SK-N-SH treated with all-trans-retinoic acid at 6 μM for 48 hours (cell line): ENCODE results near the gene CPVL.

Experiments used
- ATAC-seq: fragments of 200-7000 bp; cut with Tn5 transposase; 3 replicates; pipeline ENCODE4 v1.9.1; 2020; ENCODE audit warnings: mild to moderate bottlenecking, moderate library complexity
- ARNTL ChIP-seq: fragments of 450-650 bp; formaldehyde crosslinking; IDR thresholded peaks from 2 replicates; pipeline ENCODE4 v1.5.0; 2020; ENCODE audit warnings: low read depth, mild to moderate bottlenecking, moderate library complexity, borderline replicate concordance
- BACH2 ChIP-seq: fragments of 250-450 bp; sonication (Bioruptor Pico); IDR thresholded peaks from 2 replicates; pipeline ENCODE4 v1.9.0; 2021; ENCODE audit warnings: mild to moderate bottlenecking, borderline replicate concordance
- ESRRG ChIP-seq: fragments of 250-450 bp; sonication (Bioruptor Pico); IDR thresholded peaks from 2 replicates; pipeline ENCODE4 v1.6.1; 2021; ENCODE audit warnings: mild to moderate bottlenecking
- GLIS3 ChIP-seq: fragments of 250-450 bp; sonication (Bioruptor Pico); IDR thresholded peaks from 2 replicates; pipeline ENCODE4 v1.5.0; 2020; ENCODE audit warnings: mild to moderate bottlenecking, moderate library complexity
- OSR1 ChIP-seq: fragments of 250-450 bp; sonication (Bioruptor Pico); IDR thresholded peaks from 2 replicates; pipeline ENCODE4 v1.8.0; 2022; ENCODE audit warnings: moderate library complexity, mild to moderate bottlenecking, inconsistent platforms
- PPARA ChIP-seq: fragments of 250-450 bp; sonication (Bioruptor Pico); IDR thresholded peaks from 2 replicates; pipeline ENCODE4 v1.5.0; 2020; ENCODE audit warnings: mild to moderate bottlenecking, borderline replicate concordance
- RARB ChIP-seq: fragments of 250-450 bp; sonication (Bioruptor Pico); IDR thresholded peaks from 2 replicates; pipeline ENCODE4 v1.8.0; 2021; ENCODE audit warnings: mild to moderate bottlenecking, moderate library complexity
- SNAI2 ChIP-seq: fragments of 250-450 bp; sonication (Bioruptor Pico); IDR thresholded peaks from 2 replicates; pipeline ENCODE4 v1.5.0; 2020; ENCODE audit warnings: mild to moderate bottlenecking, moderate library complexity
- TCF4 ChIP-seq: fragments of 250-450 bp; sonication (Bioruptor Pico); IDR thresholded peaks from 2 replicates; pipeline ENCODE4 v1.8.0; 2021; ENCODE audit warnings: mild to moderate bottlenecking, moderate library complexity, borderline replicate concordance
- TOX ChIP-seq: fragments of 250-450 bp; sonication (Bioruptor Pico); IDR thresholded peaks from 2 replicates; pipeline ENCODE4 v1.8.0; 2021; ENCODE audit warnings: mild to moderate bottlenecking, moderate library complexity, borderline replicate concordance
- ZC3H10 ChIP-seq: fragments of 250-450 bp; sonication (Bioruptor Pico); IDR thresholded peaks from 2 replicates; pipeline ENCODE4 v1.5.1; 2021; ENCODE audit warnings: mild to moderate bottlenecking, moderate library complexity
- ZNF565 ChIP-seq: fragments of 450-650 bp; formaldehyde crosslinking; conservative IDR thresholded peaks from 2 replicates; pipeline ENCODE4 v1.5.0; 2020; ENCODE audit warnings: low read depth, mild to moderate bottlenecking, moderate library complexity
- ZNF8 ChIP-seq: fragments of 450-650 bp; formaldehyde crosslinking; IDR thresholded peaks from 2 replicates; pipeline ENCODE4 v1.5.0; 2020; ENCODE audit warnings: mild to moderate bottlenecking, moderate library complexity
- TF ChIP-seq, protein P1 (sequence below): fragments of 250-450 bp; sonication (Bioruptor Pico); IDR thresholded peaks from 2 replicates; pipeline ENCODE4 v1.8.0; 2020; ENCODE audit warnings: mild to moderate bottlenecking, moderate library complexity, borderline replicate concordance
- TF ChIP-seq, protein P2 (sequence below): fragments of 250-450 bp; sonication (Bioruptor Pico); IDR thresholded peaks from 2 replicates; pipeline ENCODE4 v1.5.1; 2020; ENCODE audit warnings: low read depth, mild to moderate bottlenecking, moderate library complexity
- TF ChIP-seq, protein P3 (sequence below): fragments of 250-450 bp; sonication (Bioruptor Pico); IDR thresholded peaks from 2 replicates; pipeline ENCODE4 v1.8.0; 2021; ENCODE audit warnings: low read depth, mild to moderate bottlenecking, moderate library complexity, borderline replicate concordance
- TF ChIP-seq, protein P4 (sequence below): fragments of 250-450 bp; sonication (Bioruptor Pico); IDR thresholded peaks from 2 replicates; pipeline ENCODE4 v1.5.0; 2020; ENCODE audit warnings: mild to moderate bottlenecking, moderate library complexity

Gene CPVL

DNA sequence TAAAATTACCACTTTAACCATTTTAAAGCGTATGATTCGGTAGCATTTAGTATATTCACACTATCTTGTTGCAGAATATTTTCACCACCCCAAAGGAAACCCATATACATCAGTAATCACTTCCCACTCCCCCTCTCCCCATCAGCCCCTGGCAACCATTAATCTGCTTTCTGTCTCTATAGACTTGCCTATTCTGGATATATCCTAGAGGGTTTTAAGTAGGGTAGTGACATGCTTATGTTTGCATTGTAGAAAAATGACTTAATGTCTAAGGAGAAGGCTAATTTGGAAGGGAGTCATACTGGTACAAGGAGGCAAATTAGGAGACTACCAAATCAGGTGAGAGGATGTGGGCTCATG, 145.6 kb downstream of the CPVL start (continued):
- TF ChIP-seq, protein P1, sequence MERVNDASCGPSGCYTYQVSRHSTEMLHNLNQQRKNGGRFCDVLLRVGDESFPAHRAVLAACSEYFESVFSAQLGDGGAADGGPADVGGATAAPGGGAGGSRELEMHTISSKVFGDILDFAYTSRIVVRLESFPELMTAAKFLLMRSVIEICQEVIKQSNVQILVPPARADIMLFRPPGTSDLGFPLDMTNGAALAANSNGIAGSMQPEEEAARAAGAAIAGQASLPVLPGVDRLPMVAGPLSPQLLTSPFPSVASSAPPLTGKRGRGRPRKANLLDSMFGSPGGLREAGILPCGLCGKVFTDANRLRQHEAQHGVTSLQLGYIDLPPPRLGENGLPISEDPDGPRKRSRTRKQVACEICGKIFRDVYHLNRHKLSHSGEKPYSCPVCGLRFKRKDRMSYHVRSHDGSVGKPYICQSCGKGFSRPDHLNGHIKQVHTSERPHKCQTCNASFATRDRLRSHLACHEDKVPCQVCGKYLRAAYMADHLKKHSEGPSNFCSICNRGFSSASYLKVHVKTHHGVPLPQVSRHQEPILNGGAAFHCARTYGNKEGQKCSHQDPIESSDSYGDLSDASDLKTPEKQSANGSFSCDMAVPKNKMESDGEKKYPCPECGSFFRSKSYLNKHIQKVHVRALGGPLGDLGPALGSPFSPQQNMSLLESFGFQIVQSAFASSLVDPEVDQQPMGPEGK (CRISPR knock-in tag), result no peak
- TF ChIP-seq OSR1, result no peak
- no peak for TF ChIP-seq ZNF8

DNA sequence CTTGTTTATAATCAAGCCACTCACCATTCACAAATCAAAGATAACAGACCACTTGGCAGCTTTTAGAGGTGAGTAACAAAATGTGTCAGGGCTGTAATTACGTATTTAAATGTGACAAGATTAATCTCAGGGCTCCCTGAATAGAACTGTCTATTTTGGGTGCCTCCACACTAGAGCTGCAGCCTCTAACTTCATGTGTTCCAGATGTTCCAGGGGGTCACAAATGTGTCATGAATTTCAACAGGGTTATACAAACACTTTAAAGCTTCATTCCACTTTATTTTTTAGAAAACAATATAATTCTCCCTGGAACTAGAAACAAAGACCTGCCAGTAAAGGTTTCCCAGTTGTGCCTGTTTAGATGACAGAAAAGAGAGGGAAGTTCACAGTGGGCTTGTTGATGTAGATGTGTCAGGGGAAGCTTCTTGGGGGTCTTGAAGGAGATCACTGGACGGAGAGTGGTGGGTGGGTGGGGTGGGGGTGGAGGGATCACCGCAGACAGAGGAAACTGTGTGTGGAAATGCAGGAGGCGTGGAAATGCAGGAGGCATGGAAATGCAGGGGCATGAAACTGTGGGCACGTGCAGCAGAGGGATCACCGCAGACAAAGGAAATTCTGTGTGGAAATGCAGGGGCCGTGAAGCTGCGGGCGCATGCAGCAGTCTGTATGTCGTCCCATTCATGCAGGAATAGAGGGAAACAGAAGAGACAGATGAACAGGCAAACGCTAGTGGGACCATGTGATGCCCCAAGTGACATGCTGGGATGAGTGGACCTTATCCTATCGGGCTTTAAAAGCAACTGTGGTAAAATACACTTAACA, 146.2 kb downstream of the CPVL start:
- TF ChIP-seq ZNF565 (no peak), RARB (CRISPR knock-in tag) (no peak), ESRRG (CRISPR knock-in tag) (no peak), BACH2 (CRISPR knock-in tag) (no peak), ZC3H10 (CRISPR knock-in tag) (no peak), ZNF8 (no peak), ARNTL (CRISPR knock-in tag) (no peak)
- TF ChIP-seq, protein P2, sequence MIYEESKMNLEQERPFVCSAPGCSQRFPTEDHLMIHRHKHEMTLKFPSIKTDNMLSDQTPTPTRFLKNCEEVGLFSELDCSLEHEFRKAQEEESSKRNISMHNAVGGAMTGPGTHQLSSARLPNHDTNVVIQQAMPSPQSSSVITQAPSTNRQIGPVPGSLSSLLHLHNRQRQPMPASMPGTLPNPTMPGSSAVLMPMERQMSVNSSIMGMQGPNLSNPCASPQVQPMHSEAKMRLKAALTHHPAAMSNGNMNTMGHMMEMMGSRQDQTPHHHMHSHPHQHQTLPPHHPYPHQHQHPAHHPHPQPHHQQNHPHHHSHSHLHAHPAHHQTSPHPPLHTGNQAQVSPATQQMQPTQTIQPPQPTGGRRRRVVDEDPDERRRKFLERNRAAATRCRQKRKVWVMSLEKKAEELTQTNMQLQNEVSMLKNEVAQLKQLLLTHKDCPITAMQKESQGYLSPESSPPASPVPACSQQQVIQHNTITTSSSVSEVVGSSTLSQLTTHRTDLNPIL, result no peak
- ATAC-seq, result no peak

DNA sequence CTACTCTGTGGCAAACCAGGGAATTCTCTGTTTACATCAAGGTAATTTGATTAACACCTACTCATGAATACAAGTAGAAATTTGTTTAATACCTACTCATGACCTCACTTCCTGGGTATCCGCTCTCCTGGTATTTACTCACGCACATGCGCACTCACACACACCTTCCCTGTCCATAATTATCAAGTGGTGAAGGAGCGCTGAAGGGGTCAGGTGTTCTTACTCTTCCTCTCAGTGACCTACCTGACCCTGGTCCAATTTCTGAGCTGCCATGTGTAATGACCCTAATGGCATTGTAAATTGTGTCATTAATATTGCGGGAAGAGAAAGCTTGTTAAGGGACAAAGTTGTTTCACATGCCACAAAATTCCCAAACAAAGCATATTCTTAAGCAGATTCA, 146.9 kb downstream of the CPVL start:
- ATAC-seq, result no peak

DNA sequence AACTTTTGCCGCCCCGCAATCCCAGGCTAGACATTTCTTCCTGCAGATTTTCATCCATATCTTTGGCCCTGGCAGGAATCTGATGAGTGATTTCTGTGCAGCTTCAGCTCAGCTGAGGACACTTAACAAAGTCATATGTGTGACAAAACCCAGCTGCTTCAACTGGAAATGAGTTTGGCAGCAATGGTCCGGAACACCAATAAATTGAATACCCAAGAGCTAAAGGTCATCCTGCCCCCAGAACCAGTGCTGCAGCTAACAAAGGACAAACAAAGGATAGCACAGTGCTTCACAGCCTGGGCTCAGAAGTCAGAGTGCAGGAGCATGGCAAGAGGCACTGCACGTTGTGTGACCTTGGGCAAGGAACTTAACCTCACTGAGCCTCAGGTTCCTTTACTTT, 148.2 kb downstream of the CPVL start:
- TF ChIP-seq BACH2 (CRISPR knock-in tag) (no peak), ZNF565 (no peak)
- TF ChIP-seq, protein P3, sequence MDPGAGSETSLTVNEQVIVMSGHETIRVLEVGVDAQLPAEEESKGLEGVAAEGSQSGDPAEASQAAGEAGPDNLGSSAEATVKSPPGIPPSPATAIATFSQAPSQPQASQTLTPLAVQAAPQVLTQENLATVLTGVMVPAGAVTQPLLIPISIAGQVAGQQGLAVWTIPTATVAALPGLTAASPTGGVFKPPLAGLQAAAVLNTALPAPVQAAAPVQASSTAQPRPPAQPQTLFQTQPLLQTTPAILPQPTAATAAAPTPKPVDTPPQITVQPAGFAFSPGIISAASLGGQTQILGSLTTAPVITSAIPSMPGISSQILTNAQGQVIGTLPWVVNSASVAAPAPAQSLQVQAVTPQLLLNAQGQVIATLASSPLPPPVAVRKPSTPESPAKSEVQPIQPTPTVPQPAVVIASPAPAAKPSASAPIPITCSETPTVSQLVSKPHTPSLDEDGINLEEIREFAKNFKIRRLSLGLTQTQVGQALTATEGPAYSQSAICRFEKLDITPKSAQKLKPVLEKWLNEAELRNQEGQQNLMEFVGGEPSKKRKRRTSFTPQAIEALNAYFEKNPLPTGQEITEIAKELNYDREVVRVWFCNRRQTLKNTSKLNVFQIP (CRISPR knock-in tag), result no peak
- ATAC-seq, result no peak

More for the DNA sequence above, 146.9 kb downstream of the CPVL start:
- TF ChIP-seq ZNF565, result no peak
- TF ChIP-seq, protein P4, sequence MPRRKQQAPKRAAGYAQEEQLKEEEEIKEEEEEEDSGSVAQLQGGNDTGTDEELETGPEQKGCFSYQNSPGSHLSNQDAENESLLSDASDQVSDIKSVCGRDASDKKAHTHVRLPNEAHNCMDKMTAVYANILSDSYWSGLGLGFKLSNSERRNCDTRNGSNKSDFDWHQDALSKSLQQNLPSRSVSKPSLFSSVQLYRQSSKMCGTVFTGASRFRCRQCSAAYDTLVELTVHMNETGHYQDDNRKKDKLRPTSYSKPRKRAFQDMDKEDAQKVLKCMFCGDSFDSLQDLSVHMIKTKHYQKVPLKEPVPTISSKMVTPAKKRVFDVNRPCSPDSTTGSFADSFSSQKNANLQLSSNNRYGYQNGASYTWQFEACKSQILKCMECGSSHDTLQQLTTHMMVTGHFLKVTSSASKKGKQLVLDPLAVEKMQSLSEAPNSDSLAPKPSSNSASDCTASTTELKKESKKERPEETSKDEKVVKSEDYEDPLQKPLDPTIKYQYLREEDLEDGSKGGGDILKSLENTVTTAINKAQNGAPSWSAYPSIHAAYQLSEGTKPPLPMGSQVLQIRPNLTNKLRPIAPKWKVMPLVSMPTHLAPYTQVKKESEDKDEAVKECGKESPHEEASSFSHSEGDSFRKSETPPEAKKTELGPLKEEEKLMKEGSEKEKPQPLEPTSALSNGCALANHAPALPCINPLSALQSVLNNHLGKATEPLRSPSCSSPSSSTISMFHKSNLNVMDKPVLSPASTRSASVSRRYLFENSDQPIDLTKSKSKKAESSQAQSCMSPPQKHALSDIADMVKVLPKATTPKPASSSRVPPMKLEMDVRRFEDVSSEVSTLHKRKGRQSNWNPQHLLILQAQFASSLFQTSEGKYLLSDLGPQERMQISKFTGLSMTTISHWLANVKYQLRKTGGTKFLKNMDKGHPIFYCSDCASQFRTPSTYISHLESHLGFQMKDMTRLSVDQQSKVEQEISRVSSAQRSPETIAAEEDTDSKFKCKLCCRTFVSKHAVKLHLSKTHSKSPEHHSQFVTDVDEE (CRISPR knock-in tag), result no peak
- no peak for TF ChIP-seq RARB (CRISPR knock-in tag)
- no peak for TF ChIP-seq GLIS3
- no peak for TF ChIP-seq ARNTL (CRISPR knock-in tag)
- no peak for TF ChIP-seq SNAI2 (CRISPR knock-in tag)
- no peak for TF ChIP-seq TCF4 (CRISPR knock-in tag)
- TF ChIP-seq ZC3H10 (CRISPR knock-in tag), result no peak
- no peak for TF ChIP-seq PPARA (CRISPR knock-in tag)
- TF ChIP-seq, protein P3 (CRISPR knock-in tag), result no peak
- TF ChIP-seq ZNF8, result no peak
- TF ChIP-seq BACH2 (CRISPR knock-in tag), result no peak
- no peak for TF ChIP-seq OSR1
- TF ChIP-seq TOX, result no peak
- TF ChIP-seq, all 23 proteins: peak for 0
